Activated CD4-positive, alpha-beta T cell treated with anti-CD3 and anti-CD28 coated beads, Interleukin-2, Interleukin-6, amounts not matched to agents 100 ng/mL and 50 ng/mL, durations not matched to agents 16 hours and 8 hours (primary cell): ENCODE results near the gene GJB4.

ENCODE experiments used
- DNase-seq: peaks from one replicate; pipeline ENCODE4 v3.0.0-alpha.2; 2020

GJB4 gene

GRCh38 chr1:34779005-34779404, 19.5 kb downstream of the GJB4 start:
- no peak for DNase-seq

GRCh38 chr1:34779526-34779925, 20.0 kb downstream of the GJB4 start:
- no peak for DNase-seq

GRCh38 chr1:34779962-34780361, 20.4 kb downstream of the GJB4 start:
- no peak for DNase-seq

- DNase-seq = no peak
Measured at GRCh38 chr1:34780528-34780927, 21.0 kb downstream of the GJB4 start.

GRCh38 chr1:34781071-34781843, 21.7 kb downstream of the GJB4 start, which contains the start of gene GJB3:
GJB3 (plus strand) TSS chr1:34781214; CDS start chr1:34784763, 3,549 bp downstream.
- DNase-seq = no peak

GRCh38 chr1:34781844-34782391, 22.4 kb downstream of the GJB4 start:
- no peak for DNase-seq

- DNase-seq = no peak
Measured at GRCh38 chr1:34784751-34785221, 25.2 kb downstream of the GJB4 start.

- no peak for DNase-seq
Measured at GRCh38 chr1:34785231-34785874, 25.8 kb downstream of the GJB4 start.

- no peak for DNase-seq
Measured at GRCh38 chr1:34785875-34786470, 26.4 kb downstream of the GJB4 start.

- DNase-seq = peak; percentile 73
Measured at GRCh38 chr1:34786521-34787325, 27.2 kb downstream of the GJB4 start.

GRCh38 chr1:34787461-34788420, 28.2 kb downstream of the GJB4 start:
- no peak for DNase-seq

- no peak for DNase-seq
Measured at GRCh38 chr1:34790985-34791384, 31.4 kb downstream of the GJB4 start.

GRCh38 chr1:34792424-34792823, 32.9 kb downstream of the GJB4 start:
- no peak for DNase-seq

GRCh38 chr1:34792868-34793727, 33.6 kb downstream of the GJB4 start, which contains the start of gene GJA4:
GJA4 (plus strand) TSS chr1:34792999; CDS start chr1:34794214, 1,215 bp downstream.
- DNase-seq = no peak

GRCh38 chr1:34794001-34794789, 34.7 kb downstream of the GJB4 start:
- no peak for DNase-seq

- no peak for DNase-seq
Measured at GRCh38 chr1:34794790-34795180, 35.2 kb downstream of the GJB4 start.

- DNase-seq = no peak
Measured at GRCh38 chr1:34795916-34796315, 36.4 kb downstream of the GJB4 start.

GRCh38 chr1:34796990-34797389, 37.5 kb downstream of the GJB4 start:
- DNase-seq = no peak

GRCh38 chr1:34800214-34800613, 40.7 kb downstream of the GJB4 start:
- peak; percentile 39 for DNase-seq

- DNase-seq = no peak
Measured at GRCh38 chr1:34803770-34804169, 44.2 kb downstream of the GJB4 start.
